GM13976 (cell line): ENCODE results near the gene LHFPL3.

Experiments
- DNase-seq: peaks from one replicate; pipeline ENCODE4 v3.0.0; 2012; ENCODE audit warnings: low spot score
- in situ Hi-C: fragments of 300-500 bp; cut with MboI; formaldehyde crosslinking; loops from one replicate; pipeline ENCODE4 v1.12.0; 2022; ENCODE audit warnings: low sequenced_read_pairs, mixed read lengths, inconsistent platforms; ENCODE audit not compliant: unreplicated experiment
- TF ChIP-seq, protein P1 (sequence below): IDR thresholded peaks from 2 replicates; pipeline ENCODE4 v1.5.1; 2012; ENCODE audit warnings: borderline replicate concordance, mild to moderate bottlenecking; ENCODE audit not compliant: insufficient read depth; ENCODE audit errors: extremely low read depth, missing control alignments, control extremely low read depth

The LHFPL3 gene

DNA sequence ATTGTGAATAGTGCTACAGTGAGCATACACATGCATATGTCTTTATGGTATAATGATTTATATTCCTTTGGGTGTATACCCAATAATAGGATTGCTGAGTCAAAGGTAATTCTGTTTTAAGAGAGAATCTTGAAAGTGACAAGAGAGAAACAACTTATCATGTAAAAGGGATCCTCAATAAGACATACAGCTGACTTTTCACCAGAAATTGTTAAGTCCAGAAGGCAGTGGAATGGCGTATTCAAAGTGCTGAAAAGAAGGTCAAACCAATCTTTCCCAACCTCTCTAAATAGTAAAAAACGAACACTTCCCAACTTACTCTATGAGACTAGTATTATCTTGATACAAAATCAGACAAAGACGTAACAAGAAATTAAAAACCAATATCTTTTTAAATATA, 59.8 kb downstream of the LHFPL3 start:
- no peak for DNase-seq
- TF ChIP-seq, protein P1, sequence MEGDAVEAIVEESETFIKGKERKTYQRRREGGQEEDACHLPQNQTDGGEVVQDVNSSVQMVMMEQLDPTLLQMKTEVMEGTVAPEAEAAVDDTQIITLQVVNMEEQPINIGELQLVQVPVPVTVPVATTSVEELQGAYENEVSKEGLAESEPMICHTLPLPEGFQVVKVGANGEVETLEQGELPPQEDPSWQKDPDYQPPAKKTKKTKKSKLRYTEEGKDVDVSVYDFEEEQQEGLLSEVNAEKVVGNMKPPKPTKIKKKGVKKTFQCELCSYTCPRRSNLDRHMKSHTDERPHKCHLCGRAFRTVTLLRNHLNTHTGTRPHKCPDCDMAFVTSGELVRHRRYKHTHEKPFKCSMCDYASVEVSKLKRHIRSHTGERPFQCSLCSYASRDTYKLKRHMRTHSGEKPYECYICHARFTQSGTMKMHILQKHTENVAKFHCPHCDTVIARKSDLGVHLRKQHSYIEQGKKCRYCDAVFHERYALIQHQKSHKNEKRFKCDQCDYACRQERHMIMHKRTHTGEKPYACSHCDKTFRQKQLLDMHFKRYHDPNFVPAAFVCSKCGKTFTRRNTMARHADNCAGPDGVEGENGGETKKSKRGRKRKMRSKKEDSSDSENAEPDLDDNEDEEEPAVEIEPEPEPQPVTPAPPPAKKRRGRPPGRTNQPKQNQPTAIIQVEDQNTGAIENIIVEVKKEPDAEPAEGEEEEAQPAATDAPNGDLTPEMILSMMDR = no peak
- in situ Hi-C loops = no loop called here

DNA sequence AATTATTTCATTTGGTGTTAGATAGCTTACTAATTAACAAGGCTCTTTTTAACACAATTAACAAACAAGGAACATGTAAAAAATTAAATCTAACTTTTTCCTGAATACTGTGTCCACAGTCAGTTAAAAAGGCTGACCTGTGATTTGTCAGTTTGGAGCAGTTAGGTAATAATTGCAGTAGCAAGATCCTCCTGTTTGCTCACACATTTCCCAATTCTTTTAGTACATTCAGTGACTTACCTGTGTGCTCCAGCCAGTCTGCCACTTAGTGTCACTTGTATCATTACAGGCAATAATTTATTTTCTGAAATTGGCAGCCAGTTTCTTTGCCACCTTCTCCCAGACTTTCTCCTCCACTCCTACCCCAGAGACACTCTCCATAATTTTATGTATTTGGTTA, 66.8 kb downstream of the LHFPL3 start:
- TF ChIP-seq, protein P1 = no peak
- in situ Hi-C loops = no loop called here
- DNase-seq = no peak

DNA sequence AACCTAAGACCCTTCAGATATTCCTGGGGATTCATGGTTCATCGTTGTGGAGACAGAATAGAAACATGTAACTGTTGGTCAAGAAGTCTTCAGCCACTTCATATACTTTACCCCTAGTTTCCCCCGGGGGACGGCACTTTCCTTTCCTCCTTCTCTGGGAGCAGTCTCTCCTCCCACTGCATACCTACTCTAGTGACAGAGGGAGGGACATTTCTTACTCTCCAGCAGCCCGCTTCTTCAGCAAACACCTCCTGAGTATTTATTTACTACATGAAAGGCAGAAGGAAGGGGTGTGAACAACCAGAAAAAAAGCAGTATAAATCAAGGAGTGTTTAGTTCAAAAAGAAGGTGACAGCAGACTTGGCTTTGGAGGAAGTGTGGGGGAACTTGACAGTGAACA, 69.0 kb downstream of the LHFPL3 start:
- in situ Hi-C loops = no loop called here
- DNase-seq = no peak
- TF ChIP-seq, protein P1 = no peak

DNA sequence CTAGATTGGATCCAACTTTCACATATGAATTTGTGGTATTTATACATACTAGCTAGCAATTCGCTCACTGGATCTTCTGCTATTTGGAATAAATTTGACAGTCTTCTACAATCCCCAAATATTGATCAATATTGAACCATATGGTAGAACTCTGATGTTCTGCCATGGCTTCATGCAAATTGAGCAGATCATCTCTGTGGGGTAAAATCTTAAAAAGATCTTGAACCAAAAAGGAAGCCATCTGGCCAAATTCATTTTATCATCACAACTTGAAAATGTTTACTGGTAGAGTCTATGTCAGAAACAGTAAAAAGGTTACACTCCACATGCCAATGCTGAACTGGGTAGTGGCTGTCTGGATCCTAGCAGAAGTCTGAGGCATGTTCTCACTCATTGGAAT, 80.0 kb downstream of the LHFPL3 start:
- TF ChIP-seq, protein P1 = no peak
- in situ Hi-C loops = no loop called here
- DNase-seq = no peak

DNA sequence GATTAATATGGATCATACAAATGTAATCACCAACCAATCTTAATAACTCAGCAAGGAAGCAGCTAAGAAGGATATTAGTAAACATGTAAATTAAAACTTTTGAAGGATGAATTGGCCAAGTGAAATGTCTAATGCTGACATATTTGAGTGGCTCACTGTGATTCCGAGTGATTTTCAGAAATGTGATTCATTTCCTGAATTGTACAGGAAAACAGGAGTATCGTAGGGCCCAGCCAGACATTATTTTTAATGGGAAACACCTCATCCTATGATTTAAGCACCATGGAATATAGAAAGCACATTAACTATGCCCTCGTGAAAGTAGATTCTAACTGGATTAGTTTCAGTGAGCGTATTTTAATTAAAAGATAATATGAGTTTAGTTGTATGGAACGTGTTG, 82.3 kb downstream of the LHFPL3 start:
- in situ Hi-C loops = no loop called here
- TF ChIP-seq, protein P1 = no peak
- DNase-seq = no peak

DNA sequence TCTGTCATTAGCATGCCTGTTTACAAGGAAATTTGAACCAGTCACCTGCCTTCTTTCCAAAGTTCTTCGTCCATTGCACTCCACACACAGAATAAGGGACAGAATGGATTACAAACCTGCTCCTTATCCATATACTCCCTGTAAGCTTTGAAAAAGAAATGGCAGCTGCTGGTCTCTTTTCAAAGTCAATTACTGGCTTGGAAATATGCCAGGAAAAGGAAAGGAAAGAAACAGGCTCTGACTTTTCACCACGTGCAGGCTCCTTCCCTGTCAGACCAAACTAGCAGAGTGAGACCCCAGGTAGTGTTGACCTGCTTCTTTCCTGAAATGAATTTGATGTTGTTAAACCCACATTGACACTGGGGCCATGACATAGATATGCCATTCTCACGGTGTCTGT, 84.5 kb downstream of the LHFPL3 start:
- TF ChIP-seq, protein P1 = no peak
- DNase-seq = no peak
- in situ Hi-C loops = no loop called here

DNA sequence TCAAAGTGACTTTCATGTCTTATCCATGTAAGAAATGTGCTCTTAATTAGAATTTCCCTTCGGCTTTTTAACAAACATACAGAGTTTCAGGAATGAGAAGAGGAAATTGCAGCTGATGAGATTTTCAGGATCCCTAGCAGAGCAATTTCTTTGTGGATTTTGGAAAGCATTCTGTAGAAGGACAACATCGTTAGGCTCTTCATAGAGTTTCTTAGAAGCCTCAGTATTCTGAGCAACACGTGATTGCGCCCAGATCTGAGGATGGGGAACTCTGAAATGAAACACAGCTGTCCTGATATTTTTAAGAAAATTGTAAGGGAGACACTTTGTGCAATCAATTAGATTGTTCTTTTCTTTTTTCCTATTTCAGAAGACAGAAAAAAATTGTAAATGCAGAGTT, 85.8 kb downstream of the LHFPL3 start:
- no peak for DNase-seq
- TF ChIP-seq, protein P1 = no peak
- in situ Hi-C loops = no loop called here
